Endometrium (tissue), 2 donors: Measurements from ENCODE around the gene ARL5C.

Experiments
- FAIRE-seq: peaks from 2 replicates; lab custom pipeline; 2012; peaks lifted over from hg19 to GRCh38; lab: Jason Lieb, UNC
- donor health status: control.
- donor health status: control.

Gene ARL5C

DNA sequence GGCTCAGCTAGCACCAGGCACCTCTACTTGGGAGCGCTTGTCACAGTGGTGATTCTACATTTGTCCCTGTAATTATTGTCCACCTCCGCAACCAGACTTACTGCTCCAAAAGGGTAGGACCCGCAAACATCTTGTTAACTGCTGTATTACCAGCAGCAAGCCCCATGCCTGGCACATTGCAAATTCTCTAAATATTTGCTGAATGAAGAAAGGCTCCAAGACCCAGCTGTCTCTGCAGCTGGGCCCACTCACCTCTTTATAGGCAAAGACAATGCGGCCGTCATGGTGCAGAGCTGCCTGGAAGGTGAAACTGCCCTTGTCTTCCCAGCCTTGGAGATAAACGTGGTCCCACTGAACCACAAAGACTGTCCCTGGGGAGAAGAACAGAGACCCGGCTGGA, 58.8 kb downstream of the ARL5C start:
- FAIRE-seq, result no peak
